Central memory CD4-positive, alpha-beta T cell (primary cell): ENCODE results near the gene LGALS13.
"Not testable (repeated sequence)": the region's sequence is repeated elsewhere in the genome, so short reads cannot be mapped to it uniquely, and the experiment has no call there.

Experiments used
- DNase-seq: peaks from one replicate; pipeline ENCODE4 v3.0.0; 2022

Gene LGALS13

DNA sequence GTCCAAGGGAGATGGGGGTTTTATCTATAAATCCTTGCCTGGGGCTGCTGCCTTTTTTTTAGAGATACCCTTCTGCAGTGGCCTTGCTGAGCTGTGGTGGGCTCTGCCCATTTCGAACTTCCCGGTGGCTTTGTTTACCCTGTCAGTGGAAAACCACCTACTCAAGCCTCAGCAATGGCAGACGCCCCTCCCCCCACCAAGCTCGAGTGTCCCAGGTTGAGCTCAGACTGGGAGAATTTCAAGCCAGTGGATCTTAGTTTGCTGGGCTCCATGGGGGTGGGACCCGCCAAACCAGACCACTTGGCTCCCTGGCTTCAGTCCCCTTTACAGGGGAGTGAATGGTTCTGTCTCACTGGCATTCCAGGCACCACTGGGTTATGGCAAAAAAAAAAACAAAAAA, 21.6 kb downstream of the LGALS13 start:
- no peak for DNase-seq

DNA sequence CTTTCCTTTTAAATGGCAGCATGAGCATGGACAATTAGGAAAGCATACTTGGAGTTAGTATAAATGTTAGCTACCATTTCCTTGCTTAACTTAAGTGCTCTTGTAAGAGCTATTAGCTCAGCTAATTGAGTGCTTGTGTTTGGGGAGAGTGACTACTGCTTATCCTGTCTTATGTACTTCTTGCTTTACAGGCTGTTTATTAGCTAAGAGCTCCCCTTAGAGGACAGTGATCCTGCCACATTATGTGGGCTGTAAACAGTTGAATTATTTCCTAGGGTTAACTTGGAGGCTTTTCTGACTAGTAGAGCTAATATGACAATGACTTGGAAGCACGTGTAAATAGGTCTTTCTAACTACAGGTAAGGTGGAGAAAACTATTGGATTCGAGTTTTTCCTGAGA, 25.3 kb downstream of the LGALS13 start:
- not testable (repeated sequence) for DNase-seq

DNA sequence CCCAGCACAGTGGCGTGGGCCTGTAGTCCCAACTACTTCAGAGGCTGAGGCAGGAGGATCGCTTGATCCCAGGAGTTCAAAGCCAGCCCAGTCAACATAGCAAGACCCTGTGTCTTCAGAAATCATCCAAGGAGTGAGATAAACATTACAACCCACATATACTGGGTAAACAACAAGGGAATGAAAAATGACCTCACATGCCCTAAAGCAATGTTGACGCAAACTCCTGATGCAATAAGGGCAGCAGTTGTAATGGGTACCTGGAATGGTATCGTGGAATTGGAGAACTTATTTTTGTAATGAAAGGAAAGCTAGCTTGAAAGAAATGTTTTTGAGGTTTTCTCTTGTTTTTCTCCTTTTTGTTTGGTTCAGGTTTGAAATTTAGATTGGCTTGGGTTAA, 28.9 kb downstream of the LGALS13 start:
- DNase-seq: no peak

DNA sequence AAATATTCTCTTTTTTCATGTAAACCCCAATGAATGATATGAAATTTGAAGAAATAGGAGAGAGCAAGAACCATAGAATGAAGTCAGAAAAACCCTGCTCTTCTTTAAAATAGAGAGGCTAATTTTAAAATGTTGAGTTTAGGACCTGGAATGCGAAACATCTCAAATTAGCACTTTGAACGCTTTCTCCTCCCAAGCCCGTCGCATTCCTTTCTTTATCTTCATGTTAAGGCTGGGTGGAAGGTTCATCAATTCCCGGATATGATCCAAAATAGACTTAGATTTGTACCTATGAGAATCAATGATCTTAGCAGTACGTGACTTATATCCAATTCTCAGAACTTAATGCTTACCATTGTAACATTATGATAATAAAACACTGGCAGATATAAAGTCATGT, 29.3 kb downstream of the LGALS13 start:
- no peak for DNase-seq

DNA sequence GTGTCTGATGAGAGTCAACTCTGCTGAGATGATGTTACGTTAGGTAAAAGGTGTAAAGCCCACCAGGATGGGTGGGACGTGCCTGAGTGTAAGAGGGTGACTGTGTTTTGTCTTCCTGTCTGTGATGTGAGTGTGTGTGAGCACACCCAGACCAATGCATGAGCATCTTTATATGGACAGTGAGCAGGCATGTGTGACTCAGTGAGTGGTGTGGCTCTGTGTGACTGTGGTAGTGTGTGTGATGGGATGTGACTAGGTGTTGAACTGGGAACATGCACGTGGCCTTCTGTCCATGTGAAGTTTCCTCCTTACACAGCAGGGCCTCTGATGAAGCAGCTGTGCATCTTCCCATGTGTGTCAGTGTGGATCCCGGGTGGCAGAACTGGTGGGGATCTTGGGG, 35.6 kb downstream of the LGALS13 start:
- DNase-seq: no peak

DNA sequence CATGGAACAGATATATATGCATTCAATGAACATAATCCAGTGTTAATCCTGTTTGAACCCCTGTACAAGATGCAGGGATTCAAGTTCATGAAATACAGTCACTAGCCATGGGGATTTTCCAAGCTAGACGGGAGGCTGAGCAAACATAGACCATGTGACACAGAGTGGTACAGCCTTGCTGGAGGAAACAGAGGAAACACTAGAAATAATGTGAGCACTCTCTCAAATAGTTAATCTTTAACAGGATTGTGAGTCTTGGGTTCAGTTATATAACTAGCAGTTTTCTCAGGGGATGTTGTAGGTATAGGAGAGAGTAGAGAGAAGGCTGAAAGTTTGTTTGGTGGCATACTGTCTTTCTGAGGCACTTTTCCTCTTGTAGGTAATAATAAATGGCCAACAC, 39.4 kb downstream of the LGALS13 start:
- DNase-seq: no peak

DNA sequence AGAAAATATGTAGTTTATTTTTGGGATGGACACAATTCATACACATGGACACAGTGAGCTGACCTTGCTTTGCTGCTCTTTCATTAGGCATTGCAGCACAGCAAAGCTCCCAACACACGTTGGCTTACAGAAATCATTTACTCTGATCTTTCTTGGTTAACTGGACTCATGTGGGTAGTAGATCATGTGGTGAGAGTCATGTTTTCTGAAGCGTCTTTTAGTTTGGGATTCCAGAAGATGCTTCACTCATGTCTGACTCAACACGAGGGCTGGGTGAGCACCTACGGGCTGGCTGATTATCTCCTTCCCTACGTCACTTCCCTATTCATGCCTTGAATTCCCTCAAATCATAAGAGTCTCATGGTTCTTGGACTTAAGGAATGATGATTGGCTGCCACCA, 41.3 kb downstream of the LGALS13 start:
- DNase-seq: no peak

DNA sequence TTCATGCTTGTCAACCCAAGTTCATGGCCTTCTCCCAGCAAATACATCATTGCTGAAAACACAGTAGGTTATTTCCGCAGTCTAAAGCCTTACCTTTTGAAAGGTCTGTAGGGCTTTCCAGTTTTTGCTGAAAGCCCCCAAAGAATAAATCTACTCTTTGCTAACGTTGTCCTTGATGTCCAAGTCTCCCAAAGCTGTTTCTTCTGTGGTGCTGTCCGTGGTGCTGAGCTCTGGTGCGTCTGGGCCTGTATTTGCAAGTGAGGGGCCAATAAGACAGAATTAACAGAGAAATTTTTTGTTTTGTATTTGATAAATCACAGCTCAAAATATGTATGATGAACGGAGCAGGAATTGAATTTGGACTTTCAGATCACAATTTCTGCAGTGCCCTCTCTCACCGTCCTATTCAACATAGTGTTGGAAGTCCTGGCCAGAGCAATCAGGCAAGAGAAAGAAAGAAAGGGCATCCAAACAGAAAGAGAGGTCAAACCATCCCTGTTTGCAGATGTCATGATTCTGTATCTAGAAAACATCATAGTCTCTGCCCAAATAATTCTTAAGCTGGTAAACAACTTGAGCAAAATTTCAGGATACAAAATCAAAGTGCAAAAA, 43.6 kb downstream of the LGALS13 start:
- no peak for DNase-seq

DNA sequence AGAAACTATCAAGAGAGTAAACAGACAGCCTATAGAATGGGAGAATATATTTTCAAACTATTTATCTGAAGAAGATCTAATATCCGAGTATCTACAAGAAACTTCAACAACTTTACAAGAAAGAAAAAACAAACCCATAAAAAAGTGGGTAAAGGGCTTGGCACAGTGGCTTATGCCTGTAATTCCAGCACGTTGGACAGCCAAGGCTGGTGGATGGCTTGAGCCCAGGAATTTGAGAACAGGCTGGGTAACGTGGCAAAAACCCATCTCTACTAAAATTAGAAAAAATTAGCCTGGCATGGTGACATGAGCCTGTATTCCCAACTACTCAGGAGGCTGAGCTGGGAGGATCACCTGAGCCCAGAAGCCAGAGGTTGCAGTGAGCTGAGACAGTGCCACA, 45.6 kb downstream of the LGALS13 start:
- no peak for DNase-seq

DNA sequence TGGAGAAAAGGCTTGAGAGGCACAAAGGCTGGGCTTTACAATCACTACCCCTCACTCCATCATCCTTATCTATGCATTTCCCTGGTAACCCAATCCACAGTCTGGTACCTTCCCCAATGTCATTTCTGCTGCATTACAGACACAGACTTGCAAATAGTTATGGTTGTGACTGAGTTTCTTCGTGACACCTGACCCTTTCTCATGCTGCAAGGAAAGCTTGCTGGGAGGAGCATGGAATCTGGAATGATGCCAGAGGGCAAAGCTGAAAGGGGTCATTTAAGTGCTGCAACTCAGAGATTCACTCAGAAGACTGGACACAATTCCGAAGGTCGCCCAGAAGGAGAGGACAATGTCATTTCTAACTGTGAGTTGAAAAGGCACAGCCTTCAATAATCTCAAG, 53.3 kb downstream of the LGALS13 start, which contains the start of gene LGALS16:
Gene LGALS16 (plus strand): TSS at position 301 of the 400 bp plus-strand sequence. CDS start 49 bp downstream, at position 350.
- no peak for DNase-seq
